Inferior parietal cortex (tissue), 1 donor: Measurements from ENCODE around the gene AKT3.
"Not testable (repeated sequence)": the region's sequence is repeated elsewhere in the genome, so short reads cannot be mapped to it uniquely, and the experiment has no call there.

Experiments
- DNase-seq: peaks from one replicate; pipeline ENCODE4 v3.0.0-alpha.2; 2016; ENCODE audit errors: extremely low spot score

Gene AKT3

GRCh38 chr1:243705585-243705984, 144.5 kb downstream of the AKT3 start:
- DNase-seq = no peak

DNA sequence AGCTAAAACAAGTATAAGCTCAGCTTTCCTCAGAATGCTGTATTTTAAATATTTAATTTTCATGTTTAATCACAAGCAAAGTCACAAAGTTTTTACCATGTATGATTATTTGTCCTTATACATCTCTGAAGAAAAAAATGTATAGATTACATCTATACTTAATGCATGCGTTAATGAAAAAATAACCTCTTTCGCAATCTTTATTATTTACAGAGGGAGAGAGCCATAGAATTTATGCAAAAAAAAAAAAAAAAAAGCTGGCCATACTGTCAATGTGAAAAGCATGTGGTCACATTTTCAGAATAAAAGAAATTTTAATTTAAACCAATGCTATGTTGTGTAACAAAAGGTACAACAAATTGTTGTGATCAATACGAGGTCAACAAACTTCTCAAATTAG, 148.2 kb downstream of the AKT3 start:
- DNase-seq = no peak

DNA sequence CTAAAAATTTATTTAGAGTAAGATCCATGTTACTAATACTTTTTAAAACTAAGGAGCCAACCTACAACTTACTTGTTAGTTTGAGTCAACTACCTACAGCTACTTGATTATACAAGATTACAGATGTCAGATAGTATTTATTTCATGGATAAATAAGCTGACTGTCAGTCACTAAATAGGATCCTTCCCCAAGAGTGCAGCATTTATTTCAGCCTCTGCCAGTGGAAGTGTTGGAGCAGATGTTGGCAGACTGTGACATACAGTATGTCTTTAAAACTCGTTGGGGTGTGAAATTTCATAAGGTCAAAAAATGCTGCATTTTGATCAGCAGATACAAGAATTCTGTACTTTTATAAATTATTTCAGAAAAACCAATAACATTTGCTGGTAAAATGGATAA, 156.2 kb downstream of the AKT3 start:
- no peak for DNase-seq

DNA sequence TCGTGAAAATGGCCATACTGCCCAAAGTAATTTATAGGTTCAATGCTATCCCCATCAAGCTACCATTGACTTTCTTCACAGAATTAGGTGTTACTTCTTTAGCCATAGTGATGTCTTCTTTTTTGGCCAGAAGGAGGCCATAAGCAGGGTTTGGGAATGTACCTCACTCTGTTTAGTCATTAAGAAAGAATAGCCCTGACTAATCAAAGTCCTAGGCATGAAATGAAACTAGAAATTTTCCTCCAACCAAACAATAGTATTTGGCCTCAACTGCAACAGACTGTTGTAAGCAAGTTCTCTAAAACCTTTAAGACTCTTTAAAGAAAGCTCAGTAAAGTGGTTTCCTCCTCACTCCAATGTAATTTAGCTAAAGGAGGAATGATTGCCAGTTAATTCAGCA, 163.9 kb downstream of the AKT3 start:
- DNase-seq = no peak

DNA sequence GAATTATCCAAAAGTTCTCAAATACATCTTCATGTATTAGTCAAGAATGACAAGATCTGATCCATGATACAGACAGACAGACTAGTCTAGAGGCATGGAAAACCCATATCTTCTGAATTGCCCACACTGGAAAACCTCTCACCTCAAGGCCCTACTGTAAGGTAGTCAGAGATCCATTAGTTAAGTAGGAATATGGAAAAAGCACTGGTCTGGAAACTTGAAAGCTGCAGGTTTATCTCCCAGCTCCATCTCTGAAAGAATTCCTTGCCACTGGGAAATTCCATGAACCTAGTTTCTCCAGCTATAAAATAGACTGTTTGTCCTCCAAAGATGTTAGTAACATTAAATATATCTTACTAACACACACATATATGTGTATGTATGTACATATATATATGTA, 169.2 kb downstream of the AKT3 start:
- no peak for DNase-seq

- no peak for DNase-seq
Observed at GRCh38 chr1:243672539-243673074, 177.4 kb downstream of the AKT3 start.

DNA sequence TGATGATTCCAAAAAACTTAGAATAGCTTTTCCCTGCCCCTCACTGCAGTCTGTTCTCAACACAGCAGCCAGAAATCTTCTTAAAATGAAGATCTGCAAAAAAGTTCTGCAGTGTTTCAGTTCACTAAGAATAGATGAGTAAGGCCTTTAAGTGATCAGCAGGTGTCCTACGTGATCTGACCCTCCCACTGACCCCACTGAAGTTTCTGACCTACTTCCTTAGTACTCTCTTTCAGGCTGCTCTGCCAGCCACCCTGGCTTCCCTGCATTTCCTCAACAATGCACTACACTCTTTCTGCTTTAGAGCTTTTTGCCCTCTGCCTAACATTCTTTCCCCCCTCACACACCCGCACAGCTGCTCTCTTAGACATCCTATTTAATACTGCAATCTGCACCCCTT, 182.5 kb downstream of the AKT3 start:
- no peak for DNase-seq

DNA sequence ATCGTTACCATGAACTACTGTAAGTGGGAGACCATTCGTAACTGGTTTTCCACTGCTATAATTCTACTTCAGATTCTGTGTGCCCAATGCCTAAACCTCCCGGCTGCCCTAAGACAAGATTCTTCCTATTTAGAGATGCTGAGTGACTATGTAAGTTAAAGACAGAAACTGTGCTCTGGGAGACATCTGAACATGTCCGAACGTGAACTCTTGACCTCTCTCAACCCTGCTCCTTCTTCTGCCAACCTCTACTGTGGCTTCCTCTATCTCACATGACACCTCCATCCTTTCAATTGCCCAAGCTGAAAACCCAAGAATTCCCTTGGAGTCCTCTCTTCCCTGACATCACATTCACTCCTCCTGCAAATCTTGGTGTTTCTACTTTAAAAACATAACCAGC, 182.9 kb downstream of the AKT3 start:
- DNase-seq = no peak

GRCh38 chr1:243663651-243664050, 186.4 kb downstream of the AKT3 start:
- no peak for DNase-seq

GRCh38 chr1:243662169-243662568, 187.9 kb downstream of the AKT3 start:
- DNase-seq = not testable (repeated sequence)

DNA sequence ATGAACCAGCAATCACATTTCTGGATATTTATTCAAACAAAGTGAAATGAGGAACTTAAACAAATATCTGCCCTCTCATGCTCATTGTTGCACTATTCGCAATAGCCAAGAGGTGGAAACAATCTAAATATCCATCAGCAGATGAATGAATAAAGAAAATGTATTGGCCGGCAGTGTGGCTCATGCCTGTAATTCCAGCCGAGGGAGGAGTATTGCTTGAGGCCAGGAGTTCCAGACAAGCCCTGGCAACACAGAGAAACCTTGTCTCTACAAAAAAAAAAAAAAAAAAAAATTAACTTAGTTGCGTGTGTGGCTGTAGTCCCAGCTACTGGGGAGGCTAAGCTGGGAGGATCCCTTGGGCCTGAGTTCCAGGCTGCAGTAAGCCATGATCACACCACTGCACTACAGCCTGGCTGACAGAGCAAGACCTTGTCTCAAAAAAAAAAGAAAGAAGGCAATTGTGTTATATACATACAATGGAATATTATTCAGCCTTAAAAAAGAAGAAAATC, 191.4 kb downstream of the AKT3 start:
- no peak for DNase-seq

- no peak for DNase-seq
Observed at GRCh38 chr1:243657793-243658192, 192.2 kb downstream of the AKT3 start.

- not testable (repeated sequence) for DNase-seq
Observed at GRCh38 chr1:243649530-243649929, 200.5 kb downstream of the AKT3 start.

- no peak for DNase-seq
Observed at GRCh38 chr1:243646841-243647240, 203.2 kb downstream of the AKT3 start.

DNA sequence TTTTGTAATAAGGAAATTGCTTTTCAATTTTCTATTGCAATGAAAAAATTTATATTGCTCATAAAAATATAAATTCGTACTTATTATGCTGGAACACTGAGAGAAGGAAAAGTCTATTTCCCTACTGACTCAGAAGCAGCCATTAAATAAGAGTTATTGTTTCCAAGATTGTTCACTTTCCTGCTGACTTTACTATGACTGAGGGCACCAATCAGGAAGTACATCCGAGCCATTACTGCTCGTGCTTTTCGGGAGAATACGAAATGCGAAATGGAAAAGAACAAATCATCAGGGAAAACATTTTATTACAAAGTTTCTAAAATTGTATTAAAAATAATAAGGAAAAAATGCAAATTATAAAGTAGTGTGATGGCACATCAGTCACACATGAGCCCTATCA, 204.8 kb downstream of the AKT3 start:
- no peak for DNase-seq

DNA sequence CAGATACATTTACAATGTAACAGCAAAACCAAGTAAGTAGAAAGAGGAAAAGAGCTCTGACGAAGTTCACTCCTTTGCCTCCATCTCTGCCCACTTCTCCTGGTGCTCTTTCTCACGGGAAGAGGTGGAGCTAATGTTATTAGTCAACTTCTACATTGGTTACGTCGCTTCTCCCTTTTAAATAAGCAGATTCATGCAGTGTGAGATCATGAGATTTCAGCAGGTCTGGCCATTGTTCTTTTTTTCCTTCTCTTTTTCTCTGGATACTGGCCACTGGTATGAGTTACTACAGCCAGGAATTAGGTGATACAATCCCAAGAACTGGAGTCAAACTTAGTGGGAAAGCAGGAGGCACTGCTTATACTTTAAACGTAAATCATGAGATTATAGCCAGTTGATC, 207.1 kb downstream of the AKT3 start:
- no peak for DNase-seq

DNA sequence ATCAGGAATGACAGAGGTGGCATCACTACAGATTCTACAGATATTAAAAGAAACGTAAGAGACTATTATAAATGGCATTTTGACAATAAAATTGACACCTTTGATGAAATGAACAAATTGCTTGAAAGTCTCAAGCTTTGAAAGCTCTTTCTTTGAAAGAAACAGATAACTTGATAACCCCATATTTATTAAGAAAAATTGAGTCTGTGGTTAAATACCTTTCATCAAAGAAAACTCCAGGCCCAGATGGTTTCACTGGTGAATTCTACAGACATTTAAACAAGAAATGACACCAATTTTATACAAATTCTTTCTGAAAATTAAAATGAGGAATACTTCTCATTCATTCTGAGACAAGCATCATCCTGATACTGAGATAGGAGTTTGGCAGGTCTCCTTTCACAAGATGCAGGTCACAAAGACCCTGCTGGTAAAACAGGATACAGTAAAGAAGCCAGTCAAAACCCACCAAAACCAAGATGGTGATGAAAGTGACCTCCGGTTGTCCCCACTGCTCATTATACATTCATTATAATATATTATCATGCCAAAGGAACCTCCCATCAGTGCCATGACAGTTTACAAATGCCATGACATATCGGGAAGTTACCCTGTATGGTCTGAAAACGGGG, 210.9 kb downstream of the AKT3 start:
- DNase-seq = no peak

DNA sequence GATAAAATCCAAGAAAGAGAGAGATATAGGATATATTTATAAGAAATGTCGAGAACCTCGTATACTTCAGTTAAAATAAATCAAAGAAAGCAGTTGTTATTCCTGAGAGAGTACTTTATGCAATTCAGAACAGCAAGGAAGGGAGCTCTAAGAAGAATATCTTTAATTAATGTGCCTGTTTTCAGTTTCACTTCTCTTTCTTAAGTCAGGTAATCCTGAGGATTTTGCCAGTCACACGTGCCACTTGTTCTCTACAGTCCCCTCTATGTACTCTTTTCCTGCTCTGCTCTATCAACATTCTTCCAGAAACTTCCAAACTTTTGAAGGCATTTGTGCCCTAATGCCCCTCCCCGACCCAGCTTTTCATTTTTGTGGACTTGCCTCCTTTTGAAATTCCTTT, 211.9 kb downstream of the AKT3 start:
- DNase-seq = no peak

DNA sequence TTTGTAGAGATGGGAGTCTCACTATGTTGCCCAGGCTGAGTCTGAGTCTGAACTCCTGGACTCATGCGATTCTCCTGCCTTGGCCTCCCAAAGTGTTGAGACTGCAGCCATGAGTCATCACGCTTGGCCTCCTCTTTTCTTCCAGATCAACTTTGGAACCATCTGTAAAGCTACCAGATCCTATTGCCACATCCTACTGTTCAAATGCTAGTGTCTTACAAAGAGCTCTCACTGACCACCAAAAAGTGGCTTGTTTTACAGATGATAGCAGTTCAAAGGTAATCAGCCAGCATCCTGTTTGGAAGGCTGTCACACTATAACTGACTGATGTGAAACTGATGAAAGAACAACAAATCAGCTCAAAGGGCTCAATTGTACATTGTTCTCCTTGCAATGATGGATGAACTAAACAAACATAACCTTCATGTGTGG, 221.6 kb downstream of the AKT3 start:
- no peak for DNase-seq

GRCh38 chr1:243623841-243624240, 226.2 kb downstream of the AKT3 start:
- no peak for DNase-seq

DNA sequence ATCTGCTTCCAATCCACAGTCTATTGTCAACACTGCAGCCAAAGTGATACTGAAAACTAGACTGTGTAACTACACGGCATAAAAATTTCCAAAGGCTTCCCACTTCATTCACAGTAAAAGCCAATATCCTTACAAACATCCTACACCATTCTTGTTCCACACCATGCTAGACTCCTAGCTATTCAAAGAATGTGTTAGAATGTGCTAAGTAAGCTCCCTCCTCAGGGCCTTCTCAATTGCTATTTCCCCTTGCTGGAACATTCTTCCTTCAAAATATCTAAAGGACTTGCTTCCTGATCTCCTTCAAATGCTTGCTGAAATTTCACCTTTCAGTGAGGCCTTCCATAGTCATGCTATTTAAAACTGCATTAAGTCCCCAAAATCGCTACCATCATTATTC, 228.1 kb downstream of the AKT3 start:
- no peak for DNase-seq

DNA sequence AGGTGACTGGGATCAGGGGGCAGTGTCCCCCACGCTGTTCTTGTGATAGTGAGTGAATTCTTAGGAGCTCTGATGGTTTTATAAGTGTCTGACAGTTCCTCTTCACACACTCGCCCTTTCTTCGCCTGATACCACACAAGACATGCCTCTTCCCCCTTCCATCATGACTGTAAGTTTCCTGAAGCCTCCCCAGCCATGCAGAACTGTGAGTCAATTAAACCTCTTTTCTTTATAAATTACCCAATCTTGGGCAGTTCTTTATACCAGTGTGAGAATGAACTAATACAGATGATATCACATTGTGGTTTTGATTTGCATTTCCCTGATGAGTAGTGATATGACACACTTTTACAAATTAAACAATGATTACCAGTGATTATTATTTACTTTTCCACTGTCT, 229.9 kb downstream of the AKT3 start:
- DNase-seq = no peak

GRCh38 chr1:243609698-243610097, 240.3 kb downstream of the AKT3 start:
- DNase-seq = no peak

- no peak for DNase-seq
Observed at GRCh38 chr1:243605604-243606003, 244.4 kb downstream of the AKT3 start.
